C4-2B (cell line): ENCODE data around the gene KRT222.

Source experiments
- H3K27ac ChIP-seq: fragments of 450-650 bp; 2 replicates; pipeline ENCODE4 v1.5.1; 2017
- CTCF ChIP-seq: fragments of 450-650 bp; conservative IDR thresholded peaks from 2 replicates; pipeline ENCODE4 v1.5.1; 2017; ENCODE audit warnings: mild to moderate bottlenecking
- ZFX ChIP-seq: fragments of 450-650 bp; IDR thresholded peaks from 2 replicates; pipeline ENCODE4 v1.6.1; 2017

KRT222 gene

GRCh38 chr17:40611840-40612474, 53.0 kb downstream of the KRT222 start:
- no peak for TF ChIP-seq ZFX
- no peak for TF ChIP-seq CTCF
- no peak overlapping the region for H3K27ac ChIP-seq

- H3K27ac ChIP-seq = no peak overlapping the region
- TF ChIP-seq CTCF (no peak), ZFX (no peak)
These were observed 54.6 kb downstream of the KRT222 start for GRCh38 chr17:40610359-40610758.

- H3K27ac ChIP-seq = no peak overlapping the region
- TF ChIP-seq ZFX = no peak
- no peak for TF ChIP-seq CTCF
These were observed 56.9 kb downstream of the KRT222 start for GRCh38 chr17:40608061-40608581.

GRCh38 chr17:40607641-40608040, 57.3 kb downstream of the KRT222 start:
- TF ChIP-seq ZFX (no peak), CTCF (no peak)
- H3K27ac ChIP-seq = no peak overlapping the region

- H3K27ac ChIP-seq = no peak overlapping the region
- TF ChIP-seq CTCF (no peak), ZFX (no peak)
These were observed 58.2 kb downstream of the KRT222 start for GRCh38 chr17:40606548-40607353.

- TF ChIP-seq ZFX (no peak), CTCF (no peak)
- H3K27ac ChIP-seq = no peak overlapping the region
These were observed 59.7 kb downstream of the KRT222 start for GRCh38 chr17:40605306-40605705.
